HG02884 (cell line): Measurements from ENCODE around the gene SOX5.
"Not testable (repeated sequence)": the region's sequence is repeated elsewhere in the genome, so short reads cannot be mapped to it uniquely, and the experiment has no call there.

ENCODE experiments used
- ATAC-seq: cut with Tn5 transposase; IDR thresholded peaks from one replicate; pipeline ENCODE4 v1.9.1; 2021; ENCODE audit warnings: mild to moderate bottlenecking, moderate library complexity; ENCODE audit not compliant: unreplicated experiment

SOX5 gene

GRCh38 chr12:23504641-23505399 is 444.6 kb downstream of the SOX5 start:
- ATAC-seq: no peak

- ATAC-seq: no peak
Measured at GRCh38 chr12:23504043-23504442, 445.4 kb downstream of the SOX5 start.

- ATAC-seq: no peak
Measured at GRCh38 chr12:23503544-23503943, 445.9 kb downstream of the SOX5 start.

GRCh38 chr12:23502259-23502658 is 447.2 kb downstream of the SOX5 start:
- no peak for ATAC-seq

- ATAC-seq: no peak
Measured at GRCh38 chr12:23495472-23495871, 454.0 kb downstream of the SOX5 start.

GRCh38 chr12:23493672-23494071 is 455.8 kb downstream of the SOX5 start:
- ATAC-seq: no peak

- ATAC-seq: not testable (repeated sequence)
Measured at GRCh38 chr12:23491029-23491428, 458.4 kb downstream of the SOX5 start.

- ATAC-seq: no peak
Measured at GRCh38 chr12:23488130-23488529, 461.3 kb downstream of the SOX5 start.

GRCh38 chr12:23484238-23484637 is 465.2 kb downstream of the SOX5 start:
- ATAC-seq: no peak

GRCh38 chr12:23482571-23482970 is 466.9 kb downstream of the SOX5 start:
- no peak for ATAC-seq
